ENCODE results near the gene ALDH3B2.

- TF ChIP-seq CTCF (IDR thresholded peaks at IDR 0.05; ENCODE audit: insufficient read depth, low read length, poor library complexity, severe bottlenecking) (no peak), EZH2phosphoT487 (conservative IDR thresholded peaks at IDR 0.05; ENCODE audit: low read length) (no peak)
These were observed 11.4 kb downstream of the ALDH3B2 start for GRCh38 chr11:67662835-67663531.
